Measurements from ENCODE around the gene TSC2.
"Not testable (repeated sequence)": the region's sequence is repeated elsewhere in the genome, so short reads cannot be mapped to it uniquely, and the experiment has no call there.

Gene TSC2

DNA sequence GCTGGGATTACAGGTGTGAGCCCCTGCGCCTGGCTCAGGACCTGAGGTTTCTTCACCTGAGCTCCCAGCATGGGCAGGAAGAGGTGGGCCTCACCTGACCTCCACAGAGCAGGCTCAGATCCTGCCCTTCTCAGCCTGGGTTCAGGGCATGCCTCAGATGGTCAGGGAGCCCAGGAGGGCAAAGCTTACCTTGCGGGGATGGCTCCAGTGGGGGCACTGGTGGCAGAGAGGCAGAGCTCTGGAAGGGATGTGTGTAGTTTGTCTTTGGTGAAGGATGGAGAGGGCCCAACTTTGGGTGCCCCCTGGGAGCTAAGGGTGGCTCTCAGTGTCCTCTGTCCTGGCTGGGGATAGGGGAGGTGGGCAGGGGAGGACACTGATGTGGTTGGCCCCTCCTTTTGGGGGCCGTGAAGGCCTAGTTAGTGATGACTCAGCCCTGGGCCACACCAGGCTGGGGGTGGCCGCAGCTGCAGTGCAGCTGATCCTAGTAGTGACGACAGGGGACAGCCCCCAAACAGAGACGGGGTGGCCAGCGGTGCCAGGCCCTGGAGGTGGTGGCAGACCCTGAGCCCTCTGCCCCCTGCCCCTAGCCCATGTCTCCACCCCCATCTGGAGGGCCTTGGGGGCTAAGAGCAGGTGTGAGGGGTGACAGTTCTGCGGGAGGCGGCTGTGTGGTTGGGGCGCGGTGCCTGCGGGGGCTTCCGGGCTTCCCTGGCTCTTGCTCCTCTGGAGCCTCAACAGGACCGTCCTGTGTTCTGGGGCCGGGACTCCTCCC lies 15.3 kb upstream of the TSC2 start:
- no peak for DNase-seq

DNA sequence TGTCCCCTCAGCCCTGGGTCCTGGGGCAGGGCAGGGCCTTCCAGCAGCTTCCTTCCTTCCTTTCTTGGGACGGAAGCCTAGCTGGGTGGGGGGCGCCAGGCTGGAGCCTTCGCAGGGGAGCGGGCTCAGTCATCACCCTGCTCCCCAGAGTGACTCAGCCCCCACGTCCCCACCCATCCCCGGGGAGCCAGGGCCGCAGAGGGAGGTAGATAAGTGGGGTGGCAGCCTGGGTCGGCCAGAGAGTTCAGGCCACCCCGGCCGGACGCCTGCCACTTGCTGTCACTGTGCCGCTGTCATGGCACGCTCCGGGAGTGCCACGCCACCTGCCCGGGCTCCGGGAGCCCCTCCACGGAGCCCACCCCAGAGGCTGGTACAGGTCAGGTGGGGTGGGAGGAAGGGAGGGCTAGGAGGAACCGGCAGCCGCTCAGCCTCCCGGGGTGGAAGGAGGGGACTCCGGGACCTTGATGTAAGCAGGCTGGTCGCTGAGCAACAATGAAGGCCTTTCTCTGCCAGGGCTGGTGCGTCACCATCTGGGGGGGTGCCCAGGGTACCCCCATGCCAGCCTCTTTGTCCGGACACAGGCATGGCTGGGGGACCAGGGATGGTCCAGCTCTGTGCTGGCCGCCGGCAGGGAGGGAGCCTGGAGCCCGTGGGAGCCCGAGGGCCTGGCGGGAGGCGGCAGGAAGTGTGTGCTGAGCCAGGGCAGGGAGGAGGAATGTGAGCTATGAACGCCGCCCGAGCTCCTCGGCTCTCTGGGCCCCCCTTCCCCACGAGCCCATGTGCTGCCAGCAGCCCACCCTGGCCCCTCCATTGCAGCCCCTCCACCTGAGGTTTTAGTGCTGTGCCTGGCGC lies 14.5 kb upstream of the TSC2 start:
- DNase-seq: no peak

DNA sequence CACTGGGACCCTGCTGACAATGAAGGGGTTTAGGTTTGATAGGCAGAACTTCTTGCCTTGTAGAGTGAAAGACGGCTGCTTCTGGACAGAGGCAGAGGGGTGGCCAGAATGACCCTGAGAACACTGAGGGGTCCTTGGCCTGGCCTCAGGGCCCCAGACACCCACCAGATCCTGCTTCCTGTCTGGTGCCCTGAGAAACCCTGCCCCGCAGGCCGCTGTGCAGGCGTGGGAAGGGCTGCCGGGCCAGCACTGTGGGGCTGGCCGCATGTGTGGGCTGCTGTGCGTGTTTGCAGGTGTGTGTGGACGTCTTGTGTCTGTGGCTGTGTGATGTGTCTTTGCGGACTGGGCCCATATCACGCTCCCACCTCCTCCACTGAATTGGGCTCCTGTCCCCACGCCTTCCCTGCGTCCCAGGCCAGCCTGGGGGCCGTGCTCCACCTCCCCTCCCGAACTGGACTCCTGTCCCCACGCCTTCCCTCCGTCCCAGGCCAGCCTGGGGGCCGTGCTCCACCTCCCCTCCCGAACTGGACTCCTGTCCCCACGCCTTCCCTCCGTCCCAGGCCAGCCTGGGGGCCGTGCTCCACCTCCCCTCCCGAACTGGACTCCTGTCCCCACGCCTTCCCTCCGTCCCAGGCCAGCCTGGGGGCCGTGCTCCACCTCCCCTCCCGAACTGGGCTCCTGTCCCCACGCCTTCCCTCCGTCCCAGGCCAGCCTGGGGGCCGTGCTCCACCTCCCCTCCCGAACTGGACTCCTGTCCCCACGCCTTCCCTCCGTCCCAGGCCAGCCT lies 13.7 kb upstream of the TSC2 start:
- not testable (repeated sequence) for DNase-seq

DNA sequence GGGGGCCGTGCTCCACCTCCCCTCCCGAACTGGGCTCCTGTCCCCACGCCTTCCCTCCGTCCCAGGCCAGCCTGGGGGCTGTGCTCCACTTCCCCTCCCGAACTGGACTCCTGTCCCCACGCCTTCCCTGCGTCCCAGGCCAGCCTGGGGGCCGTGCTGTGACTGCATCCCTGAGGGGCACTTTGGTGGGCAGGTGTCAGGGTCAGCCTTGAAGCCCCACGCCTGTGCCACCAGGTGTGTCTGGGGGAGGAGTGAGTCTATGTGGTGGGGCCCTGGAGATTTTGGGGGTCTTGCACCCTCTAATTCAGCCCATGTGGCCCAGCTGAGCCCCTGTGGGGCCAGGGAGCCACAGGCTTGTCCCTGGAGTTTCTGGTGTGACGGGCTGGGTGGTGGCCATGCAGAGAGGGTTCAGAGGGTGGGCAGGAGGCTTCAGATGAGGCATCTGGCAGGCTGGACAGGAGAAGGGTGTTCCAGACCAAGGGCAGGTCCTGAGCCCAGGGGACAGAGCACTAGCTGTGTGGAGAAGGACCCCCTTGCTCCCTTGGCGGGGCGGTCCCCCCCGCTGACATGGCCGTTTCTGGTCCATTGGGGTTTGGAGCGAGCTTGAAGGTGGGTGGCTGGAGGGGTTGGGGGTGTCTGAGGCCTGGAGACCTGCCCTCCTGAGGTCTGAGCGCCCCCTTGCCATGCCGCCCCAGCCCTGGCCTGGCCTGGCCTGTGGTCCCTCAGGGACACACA lies 12.9 kb upstream of the TSC2 start:
- no peak for DNase-seq

DNA sequence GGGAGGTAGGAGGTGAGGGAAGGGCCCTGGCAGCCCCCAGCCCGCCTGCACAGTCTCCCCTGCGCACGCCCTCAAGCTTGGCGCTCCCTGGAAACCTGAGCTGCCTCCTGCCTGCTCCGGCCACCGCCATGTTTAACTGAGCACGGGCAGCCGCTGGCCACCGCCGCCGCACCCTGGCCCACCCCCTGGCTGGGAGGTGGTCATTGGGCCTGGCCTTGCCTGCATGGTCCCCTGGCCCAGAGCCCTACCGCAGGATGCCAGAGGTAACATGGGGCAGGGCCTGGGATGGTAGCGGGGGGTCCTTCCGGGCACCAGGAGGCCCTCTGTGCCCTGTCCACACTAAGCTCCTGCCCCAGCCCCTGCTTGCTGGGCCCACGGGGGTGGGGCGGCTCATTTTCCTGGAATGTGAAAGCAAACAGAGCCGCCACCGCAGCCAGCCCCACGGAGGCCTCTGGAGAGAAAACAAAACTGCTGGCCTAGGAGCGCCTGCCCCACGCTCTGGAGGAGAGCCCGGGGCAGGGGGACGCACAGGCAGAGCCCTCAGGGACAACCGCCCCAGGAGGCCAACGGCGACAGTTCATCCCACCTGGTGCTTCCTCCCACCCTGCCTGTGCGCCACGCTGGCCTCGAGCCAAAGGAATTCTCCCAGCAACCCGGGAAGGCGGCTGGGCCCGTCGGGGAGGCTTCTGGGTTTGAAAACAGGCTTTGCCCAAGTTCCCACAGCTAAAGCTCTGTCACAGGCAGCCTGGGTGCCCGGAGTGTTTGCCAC lies 12.2 kb upstream of the TSC2 start:
- no peak for DNase-seq

DNA sequence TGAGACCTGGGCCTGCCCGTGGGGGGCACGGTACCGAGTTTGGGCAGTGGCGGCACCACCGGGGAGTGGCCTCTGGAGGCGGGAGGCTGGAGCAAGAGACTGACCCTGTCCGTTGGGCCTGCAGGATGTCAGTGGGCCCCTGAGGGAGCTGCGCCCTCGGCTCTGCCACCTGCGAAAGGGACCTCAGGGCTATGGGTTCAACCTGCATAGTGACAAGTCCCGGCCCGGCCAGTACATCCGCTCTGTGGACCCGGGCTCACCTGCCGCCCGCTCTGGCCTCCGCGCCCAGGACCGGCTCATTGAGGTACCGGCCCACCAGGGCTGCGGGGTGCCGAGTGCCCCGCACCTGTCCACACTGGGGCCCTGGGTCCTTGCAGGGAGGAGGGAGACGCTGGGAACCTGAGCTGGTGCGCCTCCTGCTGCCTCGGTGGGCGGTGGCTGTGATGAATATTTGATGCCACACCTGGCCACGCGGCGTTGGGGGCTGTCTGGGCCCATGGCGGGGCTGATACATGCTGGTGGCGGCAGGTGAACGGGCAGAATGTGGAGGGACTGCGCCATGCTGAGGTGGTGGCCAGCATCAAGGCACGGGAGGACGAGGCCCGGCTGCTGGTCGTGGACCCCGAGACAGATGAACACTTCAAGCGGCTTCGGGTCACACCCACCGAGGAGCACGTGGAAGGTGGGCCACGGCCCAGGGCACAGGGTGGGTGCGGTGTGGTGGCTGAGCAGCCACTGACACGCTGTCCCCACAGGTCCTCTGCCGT lies 11.4 kb upstream of the TSC2 start:
- DNase-seq: no peak

DNA sequence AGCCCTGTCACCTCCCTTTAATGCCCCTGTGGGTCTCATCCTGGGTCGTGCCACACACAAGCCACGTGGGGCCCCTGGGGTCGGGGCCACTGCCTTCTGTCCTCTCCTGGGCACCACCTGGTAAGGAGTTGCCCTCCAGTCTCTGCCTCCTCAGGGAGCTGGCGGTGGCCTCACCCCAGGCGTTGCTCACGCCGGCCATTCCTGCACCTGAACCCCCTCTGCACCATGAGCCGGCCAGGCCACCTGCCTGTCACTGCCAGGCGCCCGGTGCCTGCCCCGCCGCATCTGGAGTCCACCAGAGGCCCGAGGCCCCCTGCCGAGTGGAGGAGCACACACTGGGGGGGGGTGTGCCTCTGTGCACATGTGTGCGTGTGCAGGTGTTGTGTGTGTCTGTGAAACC lies 10.7 kb upstream of the TSC2 start:
- no peak for DNase-seq

DNA sequence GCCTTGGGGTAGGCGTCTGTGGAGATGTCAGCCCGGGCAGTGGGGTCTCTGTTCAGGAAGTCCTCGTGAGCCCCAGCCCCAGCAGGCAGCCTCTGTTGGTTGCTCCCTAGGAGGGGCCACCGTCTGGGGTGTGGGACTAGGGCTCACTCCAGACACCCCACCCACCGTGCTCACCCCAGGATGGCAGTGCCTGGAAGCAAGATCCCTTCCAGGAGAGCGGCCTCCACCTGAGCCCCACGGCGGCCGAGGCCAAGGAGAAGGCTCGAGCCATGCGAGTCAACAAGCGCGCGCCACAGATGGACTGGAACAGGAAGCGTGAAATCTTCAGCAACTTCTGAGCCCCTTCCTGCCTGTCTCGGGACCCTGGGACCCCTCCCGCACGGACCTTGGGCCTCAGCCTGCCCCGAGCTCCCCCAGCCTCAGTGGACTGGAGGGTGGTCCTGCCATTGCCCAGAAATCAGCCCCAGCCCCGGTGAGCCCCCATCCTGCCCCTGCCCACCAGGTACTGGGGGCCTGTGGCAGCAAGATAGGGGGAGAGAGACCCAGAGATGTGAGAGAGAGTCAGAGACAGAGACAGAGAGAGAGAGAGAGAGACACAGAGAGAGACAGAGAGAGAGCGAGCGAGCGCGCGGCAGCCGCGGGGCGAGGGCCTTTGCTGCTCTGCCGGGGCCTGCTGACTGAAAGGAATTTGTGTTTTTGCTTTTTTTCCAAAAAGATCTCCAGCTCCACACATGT lies 10.0 kb upstream of the TSC2 start:
- DNase-seq: no peak

DNA sequence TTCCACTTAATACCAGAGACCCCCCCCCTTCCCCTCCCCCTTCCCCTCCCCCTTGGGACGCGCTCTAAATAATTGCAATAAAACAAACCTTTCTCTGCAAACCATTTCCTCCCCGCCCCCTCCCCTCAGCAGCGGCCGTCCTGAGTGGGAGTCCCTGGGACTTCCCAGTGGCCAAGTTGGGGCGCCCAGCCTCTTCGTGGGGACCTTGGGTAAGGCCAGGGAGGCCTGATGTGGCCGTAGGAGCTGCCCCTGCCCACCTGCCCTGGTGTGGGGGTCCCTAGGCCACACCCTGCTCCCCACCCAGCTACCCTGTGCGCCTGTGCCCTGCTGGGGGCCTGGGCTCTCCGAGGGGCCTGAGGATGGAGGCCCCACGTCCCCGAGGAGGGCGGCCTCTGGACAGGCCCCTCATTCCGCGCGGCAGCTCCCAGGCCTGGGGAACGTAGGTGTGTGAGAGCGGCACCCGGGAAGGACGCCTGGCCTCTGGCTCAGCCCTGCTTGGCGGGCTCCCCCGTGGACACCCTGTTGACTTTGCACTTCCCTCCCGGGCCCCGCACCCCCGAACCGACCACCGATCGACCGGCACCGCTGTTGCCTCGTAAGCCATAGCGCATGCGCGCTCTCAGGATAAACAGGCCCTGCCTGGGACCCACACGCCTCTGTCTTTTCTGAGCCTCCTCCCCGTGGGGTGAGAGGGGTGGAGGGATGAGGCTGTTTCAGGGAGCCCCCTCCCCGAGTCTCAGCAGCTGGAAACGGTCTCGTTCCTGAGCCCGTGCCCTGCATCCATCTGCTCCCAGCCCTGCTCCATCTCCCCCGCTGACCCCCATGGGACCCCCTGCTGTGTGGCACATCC lies 9.2 kb upstream of the TSC2 start:
- DNase-seq: no peak

DNA sequence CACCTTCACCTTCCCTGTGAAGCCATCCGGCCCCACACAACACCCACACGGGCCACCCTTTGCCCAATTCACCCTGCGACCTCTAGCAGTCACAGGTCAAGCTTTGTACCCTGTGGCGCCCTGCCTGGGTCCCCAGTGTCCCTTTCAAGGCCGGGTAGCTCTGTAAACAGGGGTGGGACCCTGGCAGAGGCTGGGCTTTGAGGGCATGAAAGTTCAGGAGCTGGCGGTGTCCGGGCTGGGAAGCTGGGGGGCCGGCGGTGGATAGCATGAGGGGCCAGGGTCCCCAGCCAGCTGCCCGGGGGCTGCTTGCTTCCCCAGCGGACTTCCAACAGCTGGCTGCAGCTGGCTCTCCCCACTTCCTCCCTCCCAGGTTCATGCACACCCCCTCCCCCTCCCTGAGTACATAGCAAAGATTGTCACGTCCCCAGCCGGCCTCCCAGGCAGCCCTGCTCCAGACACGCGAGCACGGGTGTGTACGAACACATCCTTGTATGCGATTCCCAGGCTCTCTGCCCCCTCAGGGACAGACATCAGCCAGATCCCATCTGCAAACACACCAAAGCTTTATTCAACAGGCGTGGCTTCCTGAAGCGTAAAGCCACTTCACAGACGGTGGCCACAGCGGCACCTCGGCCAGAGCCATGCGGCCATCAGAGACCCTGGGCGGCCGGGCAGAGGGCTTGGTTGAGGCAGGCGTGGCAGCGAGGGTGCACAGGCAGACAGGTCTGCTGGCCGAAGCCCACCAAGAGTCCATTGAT lies 8.3 kb upstream of the TSC2 start:
- DNase-seq: no peak

DNA sequence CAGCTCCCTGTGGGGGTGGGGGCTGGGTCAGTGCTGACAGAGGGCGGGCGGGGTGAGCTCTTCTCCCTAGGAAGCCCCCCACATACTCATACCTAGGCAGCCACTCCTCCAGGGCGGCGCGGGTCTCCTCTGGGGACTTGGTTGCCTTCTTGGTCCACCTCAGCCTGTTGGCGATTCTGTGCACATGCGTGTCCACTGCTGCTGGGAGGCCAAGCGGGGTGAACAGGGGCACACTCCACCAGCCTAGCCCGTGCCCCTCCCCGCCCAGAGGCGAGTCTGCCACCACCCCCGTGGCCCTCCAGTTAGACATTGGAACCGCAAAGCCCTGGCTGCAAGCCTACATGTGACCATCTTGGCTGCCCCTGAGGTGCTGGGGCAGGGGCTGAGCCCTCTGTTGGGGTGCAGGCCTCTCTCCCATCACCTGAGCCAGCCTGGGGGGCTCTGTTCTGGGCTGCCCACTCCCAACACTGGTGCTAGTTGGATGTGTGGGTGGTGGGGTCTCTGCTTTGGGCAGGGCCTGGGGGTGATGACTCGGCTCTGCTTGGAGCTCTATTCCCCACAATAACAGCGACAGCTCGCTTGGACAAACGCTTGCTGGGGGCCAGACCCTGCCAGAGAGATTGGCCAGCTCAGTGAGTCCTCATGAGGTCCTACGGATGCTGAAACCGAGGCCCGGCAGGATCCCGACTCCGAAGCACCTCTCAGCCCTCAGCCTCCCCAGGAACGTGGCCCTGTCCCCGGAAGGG lies 7.6 kb upstream of the TSC2 start:
- no peak for DNase-seq

DNA sequence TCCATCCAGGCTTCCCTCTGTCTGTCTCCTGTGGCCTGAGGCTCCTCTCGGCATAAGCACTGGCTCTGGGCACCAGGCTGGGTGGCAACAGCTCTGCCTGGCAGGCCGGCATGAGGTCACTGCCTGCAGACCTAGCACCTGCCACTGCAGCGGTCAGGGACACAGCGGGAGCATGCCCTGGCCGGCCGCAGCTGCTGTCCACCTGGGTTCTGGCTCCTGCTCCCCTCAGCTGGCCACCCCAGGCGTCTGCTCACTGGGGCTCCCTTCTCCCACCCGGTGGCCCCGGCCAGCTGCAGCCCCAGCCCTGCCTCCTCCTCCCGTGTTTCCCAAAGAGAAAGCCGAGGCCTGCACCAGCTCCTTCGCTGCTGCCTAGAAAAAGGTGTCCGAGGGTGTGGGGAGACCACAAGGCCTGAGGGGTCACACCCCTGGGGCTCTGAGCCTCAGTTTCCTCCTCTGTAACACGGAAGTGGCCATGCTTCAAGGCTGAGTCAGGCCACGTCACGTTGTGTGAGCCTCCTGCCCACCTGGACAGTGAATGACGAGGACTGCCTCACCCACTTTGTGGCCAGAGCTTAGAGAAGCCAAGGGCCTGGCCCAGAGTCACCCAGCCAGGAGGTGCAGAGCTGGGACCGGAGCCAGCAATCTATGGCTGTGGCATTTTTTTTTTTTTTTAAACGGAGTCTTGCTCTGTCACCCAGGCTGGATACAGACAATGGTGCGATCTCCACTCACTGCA lies 6.8 kb upstream of the TSC2 start:
- DNase-seq: no peak

DNA sequence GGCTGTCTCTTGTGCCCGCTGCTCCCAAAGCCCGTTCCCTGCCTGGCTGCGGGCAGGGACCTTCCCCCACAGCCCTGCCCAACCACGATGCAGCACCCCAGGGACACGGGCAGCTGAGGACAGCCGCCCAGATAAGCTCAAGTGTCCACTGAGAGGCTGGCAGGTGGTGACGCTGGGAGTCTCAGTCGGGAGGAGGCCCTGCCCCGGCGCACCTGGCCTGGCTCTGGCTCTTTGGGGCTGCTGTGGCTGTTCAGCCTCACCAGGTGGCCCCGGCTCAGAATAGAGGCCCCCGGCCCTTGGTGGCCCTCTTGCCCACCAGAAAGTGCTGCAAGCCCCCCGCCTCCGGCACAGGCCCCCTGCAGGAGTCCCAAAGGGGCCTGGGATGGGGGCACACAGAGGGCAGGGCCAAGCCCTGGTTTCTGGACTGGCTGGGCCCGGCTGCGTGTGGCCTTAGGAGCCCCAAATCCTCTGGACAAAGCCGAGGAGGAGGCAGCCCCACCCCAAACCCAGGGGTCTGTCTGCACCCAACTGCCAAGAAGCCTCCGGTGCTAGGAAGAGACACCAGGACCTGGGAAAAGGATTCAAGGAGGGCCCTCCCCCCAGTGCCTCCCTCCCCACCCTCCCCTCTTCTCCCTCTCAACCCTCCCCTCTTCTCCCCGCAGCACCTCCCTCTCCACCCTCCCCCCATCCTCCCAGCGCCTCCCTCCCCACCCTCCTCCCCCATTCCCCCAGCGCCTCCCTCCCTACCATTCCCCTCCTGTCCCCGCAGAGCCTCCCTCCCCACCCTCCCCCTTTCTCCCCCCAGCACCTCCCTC lies 5.4 kb upstream of the TSC2 start:
- DNase-seq: no peak

DNA sequence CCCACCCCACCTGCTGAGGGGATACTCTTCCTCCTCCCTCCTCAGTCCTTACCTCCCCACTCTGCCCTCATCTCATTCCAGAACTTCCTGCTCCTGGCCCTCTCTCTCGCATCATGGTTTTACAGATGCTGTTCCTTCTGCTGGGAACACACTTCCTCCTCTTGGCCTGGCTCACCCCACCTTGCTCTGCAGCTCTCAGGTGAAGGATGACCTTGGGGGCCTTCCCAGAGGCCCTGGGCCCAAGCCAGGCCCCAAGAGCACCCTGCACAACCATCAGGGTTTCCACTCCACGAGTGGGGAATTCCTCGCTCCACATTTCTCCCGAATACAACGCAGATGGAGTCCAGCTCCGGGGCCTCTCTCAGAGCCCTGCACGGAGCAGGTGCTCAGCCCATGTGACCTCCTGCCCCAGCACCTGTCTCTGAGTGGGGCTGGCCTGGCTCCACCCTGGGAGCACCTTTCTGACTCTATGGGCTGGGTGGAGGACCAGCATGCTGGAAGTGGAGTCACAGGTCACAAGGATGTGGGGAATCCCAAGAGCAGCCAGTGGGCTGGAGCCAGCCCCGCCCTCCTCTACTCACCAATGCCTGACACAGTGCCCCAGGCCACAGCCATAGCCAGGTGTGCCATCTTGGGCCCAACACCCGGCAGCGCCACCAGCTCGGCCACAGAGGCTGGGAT lies 4.7 kb upstream of the TSC2 start:
- DNase-seq: no peak

DNA sequence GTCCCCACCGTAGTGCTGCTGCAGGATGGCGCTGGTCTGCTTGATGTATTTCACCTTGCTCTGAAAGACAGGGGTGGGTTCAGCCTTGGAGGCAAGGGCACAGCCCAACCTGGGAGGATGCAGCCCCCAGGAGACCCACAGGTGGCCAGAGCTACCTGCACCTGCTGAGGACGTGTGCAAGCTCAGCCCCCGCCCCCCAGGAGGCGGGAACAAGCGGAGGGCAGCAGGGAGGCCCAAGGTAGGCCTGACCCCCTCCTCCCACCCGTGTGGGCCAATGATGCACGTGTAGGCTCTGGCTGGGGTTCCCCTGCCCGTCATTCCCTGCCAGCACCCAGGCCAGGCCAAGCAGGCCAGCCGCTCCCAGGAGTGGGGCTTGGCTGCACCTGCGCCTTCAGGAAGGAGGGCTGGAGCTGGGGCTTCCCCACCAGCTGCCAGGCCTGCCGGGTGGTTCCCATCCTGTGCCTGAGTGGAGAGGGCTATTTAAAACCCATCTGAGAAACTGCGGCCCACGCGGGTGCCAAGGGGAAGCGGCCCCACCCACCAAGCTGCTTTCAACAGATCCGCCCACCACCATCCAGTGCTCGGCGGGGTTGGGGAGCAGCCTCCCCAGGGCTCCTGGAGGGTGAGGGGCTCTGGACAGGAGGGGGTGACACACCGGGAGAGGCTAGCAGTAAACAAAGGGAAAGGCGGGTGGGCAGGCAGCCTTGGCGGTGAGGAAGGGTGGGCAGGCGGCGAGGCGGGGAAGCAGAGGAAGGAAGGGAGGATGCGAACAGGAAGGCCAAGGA lies 3.9 kb upstream of the TSC2 start:
- DNase-seq: no peak

Data from activated gamma-delta T cell treated with Interleukin-2 at 50 U/mL for 16 hours (primary cell).